Choroid plexus epithelial cell (primary cell): ENCODE measurements around the gene MT1E.

Experiments used
- DNase-seq: peaks from one replicate; pipeline ENCODE4 v3.0.0-alpha.2; 2010; ENCODE audit warnings: low read depth
- H3K4me3 ChIP-seq: 2 replicates; pipeline ENCODE4 v1.5.1; 2011; ENCODE audit warnings: low read depth, mild to moderate bottlenecking, control low read depth, low read length, moderate library complexity
- CTCF ChIP-seq: conservative IDR thresholded peaks from 2 replicates; pipeline ENCODE4 v1.5.1; 2011; ENCODE audit warnings: low read depth, mild to moderate bottlenecking, control low read depth, inconsistent platforms, low read length, moderate library complexity

Gene MT1E

GRCh38 chr16:56647641-56648431 lies 22.3 kb downstream of the MT1E start:
- no peak for TF ChIP-seq CTCF
- no peak for DNase-seq
- no peak overlapping the region for H3K4me3 ChIP-seq

- no peak for TF ChIP-seq CTCF
- no peak overlapping the region for H3K4me3 ChIP-seq
- DNase-seq = no peak
Observed at GRCh38 chr16:56649271-56649670, 23.7 kb downstream of the MT1E start.

GRCh38 chr16:56649820-56650219 lies 24.2 kb downstream of the MT1E start:
- no peak overlapping the region for H3K4me3 ChIP-seq
- no peak for DNase-seq
- no peak for TF ChIP-seq CTCF

GRCh38 chr16:56651586-56651985 lies 26.0 kb downstream of the MT1E start, which contains the start of gene MT1B:
Gene MT1B, plus strand, starts transcription at chr16:56651886. Its CDS starts 68 bp downstream, at chr16:56651954.
- no peak within 1 kb of the TSS for H3K4me3 ChIP-seq
- no peak for TF ChIP-seq CTCF
- no peak for DNase-seq

- H3K4me3 ChIP-seq = no peak overlapping the region
- no peak for DNase-seq
- TF ChIP-seq CTCF = no peak
Observed at GRCh38 chr16:56652600-56652999, 27.0 kb downstream of the MT1E start.

- no peak for DNase-seq
- no peak overlapping the region for H3K4me3 ChIP-seq
- TF ChIP-seq CTCF = no peak
Observed at GRCh38 chr16:56653218-56653617, 27.6 kb downstream of the MT1E start.
